Mesothelial cell of epicardium (in vitro differentiated cells): ENCODE results near the gene COL4A2. TPM values are rescaled to one million over a fixed set of nuclear protein-coding genes. Genes with fewer than 3 reads are reported as not detected.

Experiments
- DNase-seq, 2 experiments: peaks; one replicate each; pipeline ENCODE4 v3.0.0; 2021; ENCODE audit warnings: low spot score in 2 of 2; ENCODE audit not compliant: unreplicated experiment in 2 of 2
- H3K27ac Mint-ChIP-seq: 2 replicates; pipeline ENCODE4 v1.8.0; 2021; ENCODE audit warnings: mixed read lengths
- H3K27me3 Mint-ChIP-seq: 2 replicates; pipeline ENCODE4 v1.8.0; 2021; ENCODE audit warnings: low read depth, mixed read lengths
- H3K36me3 Mint-ChIP-seq: 2 replicates; pipeline ENCODE4 v1.8.0; 2021; ENCODE audit warnings: mixed read lengths
- H3K4me1 Mint-ChIP-seq: 2 replicates; pipeline ENCODE4 v1.8.0; 2021; ENCODE audit warnings: mixed read lengths
- H3K4me3 Mint-ChIP-seq: 2 replicates; pipeline ENCODE4 v1.8.0; 2021; ENCODE audit warnings: mild to moderate bottlenecking, moderate library complexity, mixed read lengths
- H3K9me3 Mint-ChIP-seq: 2 replicates; pipeline ENCODE4 v1.8.0; 2021; ENCODE audit warnings: mixed read lengths
- CTCF ChIP-seq: fragments of 200-600 bp; sonication (generic); IDR thresholded peaks from one replicate; pipeline ENCODE4 v1.5.0; 2021; ENCODE audit warnings: antibody characterized with exemption; ENCODE audit not compliant: unreplicated experiment
- total RNA-seq: library from RNA; stranded (reverse); gene quantifications from 3 replicates; pipeline ENCODE4 v1.2.1, GENCODE V29; 2021

COL4A2 gene
- total RNA-seq, 1 donor from 2014 or later: 469 TPM

- no peak overlapping the region for H3K4me3 Mint-ChIP-seq
- H3K4me1 Mint-ChIP-seq: peaks cover 29% of the 10 kb centered on the region
- H3K27me3 Mint-ChIP-seq: no peaks in the 10 kb centered on the region
- TF ChIP-seq CTCF: no peak
- DNase-seq: no peak
- peaks cover 5% of the 10 kb centered on the region for H3K9me3 Mint-ChIP-seq
- H3K36me3 Mint-ChIP-seq: peaks cover 9% of the 10 kb centered on the region
- no peak overlapping the region for H3K27ac Mint-ChIP-seq
Measured at GRCh38 chr13:110552767-110553166, 245.7 kb downstream of the COL4A2 start.

GRCh38 chr13:110553417-110553816, 246.3 kb downstream of the COL4A2 start:
- H3K27ac Mint-ChIP-seq: no peak overlapping the region
- H3K27me3 Mint-ChIP-seq: no peaks in the 10 kb centered on the region
- no peak for DNase-seq
- peaks cover 29% of the 10 kb centered on the region for H3K4me1 Mint-ChIP-seq
- no peak for TF ChIP-seq CTCF
- no peak overlapping the region for H3K4me3 Mint-ChIP-seq
- H3K9me3 Mint-ChIP-seq: peaks cover 5% of the 10 kb centered on the region
- peaks cover 9% of the 10 kb centered on the region for H3K36me3 Mint-ChIP-seq

GRCh38 chr13:110554227-110554836, 247.2 kb downstream of the COL4A2 start:
- no peak for TF ChIP-seq CTCF
- Mint-ChIP-seq H3K4me1 (peaks cover 32% of the 10 kb centered on the region), H3K36me3 (peaks cover 12% of the 10 kb centered on the region), H3K27ac (no peak overlapping the region), H3K4me3 (no peak overlapping the region), H3K27me3 (no peaks in the 10 kb centered on the region), H3K9me3 (peaks cover 5% of the 10 kb centered on the region)
- DNase-seq: no peak

- no peak for TF ChIP-seq CTCF
- H3K4me3 Mint-ChIP-seq: no peak overlapping the region
- H3K9me3 Mint-ChIP-seq: peaks cover 5% of the 10 kb centered on the region
- H3K4me1 Mint-ChIP-seq: peaks cover 36% of the 10 kb centered on the region
- no peak for DNase-seq
- peaks cover 12% of the 10 kb centered on the region for H3K36me3 Mint-ChIP-seq
- H3K27ac Mint-ChIP-seq: no peak overlapping the region
- no peaks in the 10 kb centered on the region for H3K27me3 Mint-ChIP-seq
Measured at GRCh38 chr13:110554946-110555345, 247.9 kb downstream of the COL4A2 start.

GRCh38 chr13:110555601-110556223, 248.6 kb downstream of the COL4A2 start:
- peaks cover 12% of the 10 kb centered on the region for H3K36me3 Mint-ChIP-seq
- DNase-seq: no peak
- H3K27ac Mint-ChIP-seq: peak overlapping the region; percentile 50
- H3K4me3 Mint-ChIP-seq: no peak overlapping the region
- TF ChIP-seq CTCF: no peak
- H3K4me1 Mint-ChIP-seq: peaks cover 38% of the 10 kb centered on the region
- H3K27me3 Mint-ChIP-seq: no peaks in the 10 kb centered on the region
- peaks cover 5% of the 10 kb centered on the region for H3K9me3 Mint-ChIP-seq
